ENCODE results near the gene CENPN.

CENPN gene

GRCh38 chr16:81041696-81042095, 34.7 kb downstream of the CENPN start:
- Histone ChIP-seq H3K9me3 (ENCODE audit: severe bottlenecking) (no peaks in the 10 kb centered on the region), H3K36me3 (no peaks in the 10 kb centered on the region), H3K4me3 (ENCODE audit: low read depth, low read length) (no peak overlapping the region), H3K27ac (no peak overlapping the region), H3K27me3 (ENCODE audit: insufficient read depth, low read depth, severe bottlenecking) (no peaks in the 10 kb centered on the region)
- no peak for DNase-seq
- TF ChIP-seq CTCF (IDR thresholded peaks at IDR 0.05; ENCODE audit: low read depth, low read length), result no peak

DNA sequence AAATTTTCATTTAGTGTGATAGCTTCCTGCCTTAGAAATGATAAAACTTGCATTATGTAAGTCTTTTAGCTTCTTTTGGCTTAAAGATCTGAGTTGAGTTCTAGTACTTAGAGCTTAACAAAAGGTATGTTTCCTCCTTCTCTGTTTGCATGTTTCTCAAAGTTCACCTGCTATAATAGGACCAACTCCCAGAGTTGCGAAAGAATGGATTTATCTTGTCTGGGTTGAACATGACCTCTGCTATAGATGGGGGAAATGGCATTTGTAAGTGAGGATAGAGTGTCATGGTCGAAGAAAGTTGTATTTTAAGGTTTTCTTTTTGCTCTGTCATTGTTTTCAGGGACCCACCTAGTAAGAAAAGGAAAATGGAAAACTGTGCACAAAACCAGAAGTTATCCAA, 35.8 kb downstream of the CENPN start:
- Histone ChIP-seq H3K36me3 (no peaks in the 10 kb centered on the region), H3K4me3 (ENCODE audit: low read depth, low read length) (no peak overlapping the region), H3K9me3 (ENCODE audit: severe bottlenecking) (no peaks in the 10 kb centered on the region), H3K27me3 (ENCODE audit: insufficient read depth, low read depth, severe bottlenecking) (no peaks in the 10 kb centered on the region), H3K27ac (no peak overlapping the region)
- no peak for DNase-seq
- TF ChIP-seq CTCF (IDR thresholded peaks at IDR 0.05; ENCODE audit: low read depth, low read length), result no peak

- Histone ChIP-seq H3K4me3 (ENCODE audit: low read depth, low read length) (no peak overlapping the region), H3K27me3 (ENCODE audit: insufficient read depth, low read depth, severe bottlenecking) (no peaks in the 10 kb centered on the region), H3K36me3 (no peaks in the 10 kb centered on the region), H3K9me3 (ENCODE audit: severe bottlenecking) (no peaks in the 10 kb centered on the region), H3K27ac (no peak overlapping the region)
- DNase-seq, result no peak
- no peak for TF ChIP-seq CTCF (IDR thresholded peaks at IDR 0.05; ENCODE audit: low read depth, low read length)
These were observed 46.7 kb downstream of the CENPN start for GRCh38 chr16:81053761-81054160.

DNA sequence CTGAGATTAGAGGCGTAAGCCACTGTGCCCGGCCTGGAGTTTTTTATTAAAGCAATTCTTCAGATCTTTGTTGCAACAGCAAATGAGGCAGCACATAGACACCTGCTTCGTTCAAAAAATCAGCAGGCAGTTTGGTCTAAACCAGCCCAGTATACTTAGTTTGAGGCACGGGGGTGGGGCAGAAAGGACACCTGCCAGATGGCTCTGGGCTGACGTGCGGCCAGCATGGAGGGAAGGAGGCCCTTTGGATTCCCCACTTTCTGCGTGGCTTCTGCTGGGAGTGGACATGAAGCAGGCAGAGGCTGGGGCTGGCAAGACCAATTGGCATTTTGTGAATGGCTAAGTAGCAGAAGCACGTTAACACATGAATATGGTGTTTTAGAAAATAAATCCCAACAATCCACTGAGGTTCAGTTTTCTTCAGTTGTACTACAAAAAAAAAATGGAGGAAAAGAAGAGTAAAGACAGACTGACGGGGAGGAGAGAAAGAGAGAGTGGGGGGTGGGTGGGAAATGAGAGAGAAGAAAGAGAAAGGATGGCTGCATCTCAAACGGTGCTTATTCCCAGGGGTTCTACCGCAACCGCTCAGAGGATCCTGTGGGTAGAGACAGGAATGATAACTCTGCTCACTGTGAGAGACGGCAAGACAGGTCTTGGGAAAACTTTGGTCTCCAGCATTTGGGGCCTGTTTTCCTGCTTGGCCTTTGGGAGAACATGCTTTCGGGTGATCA, 53.7 kb downstream of the CENPN start:
- no peaks in the 10 kb centered on the region for H3K27me3 ChIP-seq (ENCODE audit: insufficient read depth, low read depth, severe bottlenecking)
- H3K36me3 ChIP-seq, result no peaks in the 10 kb centered on the region
- no peak overlapping the region for H3K4me3 ChIP-seq (ENCODE audit: low read depth, low read length)
- peak; percentile 7 for DNase-seq
- H3K9me3 ChIP-seq (ENCODE audit: severe bottlenecking), result no peaks in the 10 kb centered on the region
- no peak for TF ChIP-seq CTCF (IDR thresholded peaks at IDR 0.05; ENCODE audit: low read depth, low read length)
- no peak overlapping the region for H3K27ac ChIP-seq

DNA sequence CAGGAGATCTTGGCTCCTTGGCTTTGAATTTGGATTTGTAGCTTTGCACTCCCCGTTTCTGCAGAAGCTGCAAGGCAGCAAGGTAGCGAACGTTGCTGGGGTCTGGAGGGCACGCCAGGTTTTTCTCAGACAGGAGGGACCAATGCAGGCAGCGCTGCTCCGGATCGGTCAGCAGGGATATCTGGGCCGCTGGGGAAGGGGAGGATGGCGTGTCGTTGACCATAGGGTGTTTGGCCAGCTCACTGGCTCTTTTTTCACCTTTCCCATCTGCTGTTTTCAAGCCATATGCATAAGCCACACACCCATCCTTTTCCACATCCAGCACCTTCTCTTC, 54.3 kb downstream of the CENPN start:
- no peak for DNase-seq
- H3K36me3 ChIP-seq, result no peaks in the 10 kb centered on the region
- H3K9me3 ChIP-seq (ENCODE audit: severe bottlenecking), result no peaks in the 10 kb centered on the region
- TF ChIP-seq CTCF (IDR thresholded peaks at IDR 0.05; ENCODE audit: low read depth, low read length), result no peak
- no peak overlapping the region for H3K4me3 ChIP-seq (ENCODE audit: low read depth, low read length)
- H3K27ac ChIP-seq, result no peak overlapping the region
- no peaks in the 10 kb centered on the region for H3K27me3 ChIP-seq (ENCODE audit: insufficient read depth, low read depth, severe bottlenecking)
